Fibroblast of villous mesenchyme (primary cell): ENCODE measurements around the gene SLC4A8. TPM values are rescaled to one million over a fixed set of nuclear protein-coding genes. Genes with fewer than 3 reads are reported as not detected.
"Not testable (repeated sequence)": the region's sequence is repeated elsewhere in the genome, so short reads cannot be mapped to it uniquely, and the experiment has no call there.

Experiments
- DNase-seq: peaks from one replicate; pipeline ENCODE4 v3.0.0-alpha.2; 2010; ENCODE audit warnings: low read depth
- H3K4me3 ChIP-seq: 2 replicates; pipeline ENCODE4 v1.5.1; 2011; ENCODE audit warnings: low read depth, mild to moderate bottlenecking, low read length
- CTCF ChIP-seq: IDR thresholded peaks from 2 replicates; pipeline ENCODE4 v1.5.1; 2012; ENCODE audit warnings: low read depth, mild to moderate bottlenecking, low read length; ENCODE audit not compliant: insufficient read depth
- total RNA-seq: library from RNA; depleted of rRNA; stranded (reverse); fragments of >200 nt; gene quantifications from 2 replicates; pipeline ENCODE4 v1.2.3, GENCODE V29; 2012

SLC4A8 gene
- total RNA-seq, 1 donor, result 6.9 TPM

GRCh38 chr12:51508285-51508684 is 83.7 kb downstream of the SLC4A8 start:
- no peak for DNase-seq

GRCh38 chr12:51511546-51512260 is 87.1 kb downstream of the SLC4A8 start:
- no peak overlapping the region for H3K4me3 ChIP-seq
- no peak for TF ChIP-seq CTCF
- no peak for DNase-seq

More at GRCh38 chr12:51508285-51508684, 83.7 kb downstream of the SLC4A8 start:
- TF ChIP-seq CTCF, result no peak
- H3K4me3 ChIP-seq, result no peak overlapping the region

- no peak for DNase-seq
- TF ChIP-seq CTCF, result no peak
- no peak overlapping the region for H3K4me3 ChIP-seq
These were observed 87.8 kb downstream of the SLC4A8 start for GRCh38 chr12:51512438-51512837.

- peak; percentile 52 for DNase-seq
- not testable (repeated sequence) for H3K4me3 ChIP-seq
These were observed 90.4 kb downstream of the SLC4A8 start for GRCh38 chr12:51515037-51515436.

- no peak overlapping the region for H3K4me3 ChIP-seq
- TF ChIP-seq CTCF, result no peak
- no peak for DNase-seq
These were observed 92.7 kb downstream of the SLC4A8 start for GRCh38 chr12:51517316-51517715.

- no peak overlapping the region for H3K4me3 ChIP-seq
- no peak for TF ChIP-seq CTCF
- DNase-seq, result no peak
These were observed 93.2 kb downstream of the SLC4A8 start for GRCh38 chr12:51517800-51518199.

- TF ChIP-seq CTCF, result no peak
- no peak overlapping the region for H3K4me3 ChIP-seq
- DNase-seq, result no peak
These were observed 95.1 kb downstream of the SLC4A8 start for GRCh38 chr12:51519755-51520154.
